A549 (cell line): Measurements from ENCODE around the gene LYST. TPM values are rescaled to one million over a fixed set of nuclear protein-coding genes. Genes with fewer than 3 reads are reported as not detected.

Experiments
- ATAC-seq, 2 experiments: fragments of 200-7000 bp in 1 of 2; fragments of >200 bp in 1 of 2; cut with Nextera tagmentation in 1 of 2; cut with Tn5 transposase in 1 of 2; 3 replicates each; pipeline versions ENCODE4 v1.8.0 to v1.9.1; 2018 to 2020; ENCODE audit warnings: mild to moderate bottlenecking in 1 of 2, moderate library complexity in 1 of 2
- CTCF ChIA-PET: fragments of 300-600 bp; sonication (Branson Sonifier 250); formaldehyde crosslinking; extraction: SDS; loops from one replicate; lab custom pipeline; 2021; ENCODE audit warnings: antibody characterized with exemption, inconsistent platforms; lab: Yijun Ruan, JAX
- POLR2A ChIA-PET: fragments of 350-600 bp; formaldehyde crosslinking; extraction: SDS; loops from one replicate; lab custom pipeline; 2021; ENCODE audit warnings: antibody characterized with exemption, inconsistent platforms; lab: Yijun Ruan, JAX
- DNase-seq, 2 experiments: peaks; one replicate each; pipeline versions ENCODE4 v3.0.0 to v3.0.0-alpha.2; 2011 to 2016; ENCODE audit warnings: low read depth in 1 of 2, low spot score in 1 of 2
- FAIRE-seq: peaks from 2 replicates; lab custom pipeline; 2011; peaks lifted over from hg19 to GRCh38; lab: Jason Lieb, UNC
- H3K27ac ChIP-seq, 2 experiments: fragments of >200 bp; sonication (Bioruptor Twin); formaldehyde crosslinking; 3 replicates each; pipeline ENCODE4 v1.5.1; 2016 to 2017
- H3K4me1 ChIP-seq: fragments of >200 bp; sonication (Bioruptor Twin); formaldehyde crosslinking; 3 replicates; pipeline ENCODE4 v1.6.1; 2016
- H3K4me2 ChIP-seq: fragments of >200 bp; sonication (Bioruptor Twin); formaldehyde crosslinking; 3 replicates; pipeline ENCODE4 v1.6.1; 2016
- H3K4me3 ChIP-seq: fragments of >200 bp; sonication (Bioruptor Twin); formaldehyde crosslinking; 3 replicates; pipeline ENCODE4 v1.5.1; 2016
- H3K9me3 ChIP-seq: fragments of >200 bp; sonication (Bioruptor Twin); formaldehyde crosslinking; 3 replicates; pipeline ENCODE4 v1.6.1; 2016
- CBX8 ChIP-seq: fragments of 200-600 bp; sonication (generic); IDR thresholded peaks from 2 replicates; pipeline ENCODE4 v1.6.1; 2016
- CEBPB ChIP-seq, 2 experiments: fragments of >200 bp in 1 of 2; sonication (Bioruptor Twin) in 1 of 2; formaldehyde crosslinking in 1 of 2; IDR thresholded peaks; 2 replicates each; pipeline ENCODE4 v1.6.1; 2012 to 2016
- CHD4 ChIP-seq: fragments of 200-600 bp; sonication (generic); IDR thresholded peaks from 2 replicates; pipeline ENCODE4 v1.6.1; 2016; ENCODE audit warnings: antibody characterized with exemption, mild to moderate bottlenecking, borderline replicate concordance
- EHMT2 ChIP-seq: fragments of 200-600 bp; sonication (generic); IDR thresholded peaks from 2 replicates; pipeline ENCODE4 v1.6.1; 2016; ENCODE audit warnings: antibody characterized with exemption, low read depth, mild to moderate bottlenecking, moderate library complexity
- ELK1 ChIP-seq: fragments of 150-350 bp; IDR thresholded peaks from 2 replicates; pipeline ENCODE4 v1.6.1; 2014; ENCODE audit warnings: low read depth, mild to moderate bottlenecking, low read length
- EP300 ChIP-seq, 2 experiments: fragments of >200 bp; sonication (Bioruptor Twin); formaldehyde crosslinking; IDR thresholded peaks; 2 replicates in 1 of 2; 3 replicates in 1 of 2; pipeline ENCODE4 v1.6.1; 2016 to 2017
- HEYL ChIP-seq: fragments of 250-450 bp; sonication (Bioruptor Pico); IDR thresholded peaks from 2 replicates; pipeline ENCODE4 v1.8.0; 2021; ENCODE audit warnings: mild to moderate bottlenecking, moderate library complexity
- JUN ChIP-seq, 2 experiments: fragments of >200 bp; sonication (Bioruptor Twin); formaldehyde crosslinking; IDR thresholded peaks; 2 replicates in 1 of 2; 3 replicates in 1 of 2; pipeline ENCODE4 v1.6.1; 2016 to 2017
- KDM1A ChIP-seq: fragments of 200-600 bp; sonication (generic); IDR thresholded peaks from 2 replicates; pipeline ENCODE4 v1.6.1; 2016; ENCODE audit warnings: low read depth, mild to moderate bottlenecking
- NPAS2 ChIP-seq: fragments of 250-450 bp; sonication (Bioruptor Pico); IDR thresholded peaks from 2 replicates; pipeline ENCODE4 v1.8.0; 2022; ENCODE audit warnings: mild to moderate bottlenecking, moderate library complexity, borderline replicate concordance
- NR3C1 ChIP-seq: fragments of >200 bp; sonication (Bioruptor Twin); formaldehyde crosslinking; IDR thresholded peaks from 3 replicates; pipeline ENCODE4 v1.6.1; 2017
- POLR2AphosphoS2 ChIP-seq: conservative IDR thresholded peaks from 2 replicates; pipeline ENCODE4 v1.6.1; 2012; ENCODE audit warnings: low read length, improper control_type of control experiment, inconsistent platforms
- RCOR1 ChIP-seq: fragments of 150-350 bp; IDR thresholded peaks from 2 replicates; pipeline ENCODE4 v1.6.1; 2014; ENCODE audit warnings: antibody characterized with exemption, low read length, low read depth
- RFX5 ChIP-seq: fragments of 450-650 bp; IDR thresholded peaks from 2 replicates; pipeline ENCODE4 v1.7.1; 2014; ENCODE audit warnings: antibody characterized with exemption, mild to moderate bottlenecking, moderate library complexity
- ZC3H11A ChIP-seq: fragments of 450-650 bp; IDR thresholded peaks from 2 replicates; pipeline ENCODE4 v1.6.1; 2014; ENCODE audit warnings: antibody characterized with exemption, mild to moderate bottlenecking
- ZFP36 ChIP-seq: fragments of 450-650 bp; IDR thresholded peaks from 2 replicates; pipeline ENCODE4 v1.6.1; 2014; ENCODE audit warnings: borderline replicate concordance; ENCODE audit not compliant: partially characterized antibody
- ZNF302 ChIP-seq: fragments of 250-450 bp; sonication (Bioruptor Pico); IDR thresholded peaks from 2 replicates; pipeline ENCODE4 v1.9.0; 2021; ENCODE audit warnings: inconsistent platforms, mild to moderate bottlenecking, moderate library complexity
- ZSCAN20 ChIP-seq: fragments of 250-450 bp; sonication (Bioruptor Pico); IDR thresholded peaks from 2 replicates; pipeline ENCODE4 v1.8.0; 2022; ENCODE audit warnings: mild to moderate bottlenecking, moderate library complexity
- WGBS: methylation state at CpG from one replicate; pipeline ENCODE4 v1.1.6; 2017; ENCODE audit errors: missing lambda C conversion rate; 5-methylcytosine and 5-hydroxymethylcytosine counted together
- polyA plus RNA-seq, 4 experiments: library from polyadenylated mRNA; depleted of rRNA in 3 of 4; stranded (reverse); fragments of >200 nt; fragmentation: RNase III in 1 of 4; extraction: RNeasy Plus Mini Kit Qiagen cat#74134 plus additional on column Dnase treatment in 1 of 4; gene quantifications; 2 replicates in 3 of 4; 3 replicates in 1 of 4; pipeline ENCODE4 v1.2.3, GENCODE V29; 2011 to 2017
- small RNA-seq, 6 experiments: library from RNA; depleted of rRNA; stranded (forward); fragments of <200 nt; gene quantifications; one replicate each; pipeline ENCODE3, GENCODE V24; 2012
- TF ChIP-seq, protein P1 (sequence below): fragments of 200-600 bp; sonication (generic); IDR thresholded peaks from 2 replicates; pipeline ENCODE4 v1.6.1; 2016; ENCODE audit warnings: antibody characterized with exemption, mild to moderate bottlenecking, moderate library complexity
- TF ChIP-seq, protein P2 (sequence below): fragments of 450-650 bp; IDR thresholded peaks from 2 replicates; pipeline ENCODE4 v1.6.1; 2014; ENCODE audit warnings: antibody characterized with exemption

Gene LYST
- polyA plus RNA-seq, 2 of the 4 experiments (the other 2 are of a cell fraction) = 2.5 to 9.4 TPM

- no peak for DNase-seq
- CTCF ChIA-PET = interaction anchor here (0.6 to 1.8 kb wide), 8 partner anchors 11 to 358 kb away, joined by 3 to 8 read pairs (median 4); no protein-coding TSS in a partner anchor
- no peak for ATAC-seq
- Histone ChIP-seq H3K4me3 (no peak overlapping the region), H3K9me3 (no peaks in the 10 kb centered on the region), H3K4me2 (no peak overlapping the region)
- FAIRE-seq = no peak
- 49% methylated on average over 2 of the region's 2 CpGs for WGBS
- TF ChIP-seq POLR2AphosphoS2 (no peak), NR3C1 (no peak), KDM1A (no peak), HEYL (no peak), NPAS2 (no peak), ZFP36 (no peak), JUN (IDR thresholded peaks at IDR 0.05) (no peak), ZC3H11A (no peak)
- TF ChIP-seq, protein P1, sequence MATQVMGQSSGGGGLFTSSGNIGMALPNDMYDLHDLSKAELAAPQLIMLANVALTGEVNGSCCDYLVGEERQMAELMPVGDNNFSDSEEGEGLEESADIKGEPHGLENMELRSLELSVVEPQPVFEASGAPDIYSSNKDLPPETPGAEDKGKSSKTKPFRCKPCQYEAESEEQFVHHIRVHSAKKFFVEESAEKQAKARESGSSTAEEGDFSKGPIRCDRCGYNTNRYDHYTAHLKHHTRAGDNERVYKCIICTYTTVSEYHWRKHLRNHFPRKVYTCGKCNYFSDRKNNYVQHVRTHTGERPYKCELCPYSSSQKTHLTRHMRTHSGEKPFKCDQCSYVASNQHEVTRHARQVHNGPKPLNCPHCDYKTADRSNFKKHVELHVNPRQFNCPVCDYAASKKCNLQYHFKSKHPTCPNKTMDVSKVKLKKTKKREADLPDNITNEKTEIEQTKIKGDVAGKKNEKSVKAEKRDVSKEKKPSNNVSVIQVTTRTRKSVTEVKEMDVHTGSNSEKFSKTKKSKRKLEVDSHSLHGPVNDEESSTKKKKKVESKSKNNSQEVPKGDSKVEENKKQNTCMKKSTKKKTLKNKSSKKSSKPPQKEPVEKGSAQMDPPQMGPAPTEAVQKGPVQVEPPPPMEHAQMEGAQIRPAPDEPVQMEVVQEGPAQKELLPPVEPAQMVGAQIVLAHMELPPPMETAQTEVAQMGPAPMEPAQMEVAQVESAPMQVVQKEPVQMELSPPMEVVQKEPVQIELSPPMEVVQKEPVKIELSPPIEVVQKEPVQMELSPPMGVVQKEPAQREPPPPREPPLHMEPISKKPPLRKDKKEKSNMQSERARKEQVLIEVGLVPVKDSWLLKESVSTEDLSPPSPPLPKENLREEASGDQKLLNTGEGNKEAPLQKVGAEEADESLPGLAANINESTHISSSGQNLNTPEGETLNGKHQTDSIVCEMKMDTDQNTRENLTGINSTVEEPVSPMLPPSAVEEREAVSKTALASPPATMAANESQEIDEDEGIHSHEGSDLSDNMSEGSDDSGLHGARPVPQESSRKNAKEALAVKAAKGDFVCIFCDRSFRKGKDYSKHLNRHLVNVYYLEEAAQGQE = no peak
- TF ChIP-seq, all 56 proteins: peak for 0
- Histone ChIP-seq H3K4me1 (0 out of 3 replicates have a peak, but pooled peaks cover 4% of the 10 kb centered on the region), H3K27ac (no peak overlapping the region)
- POLR2A ChIA-PET = no interaction called here
Observed at GRCh38 chr1:235613602-235614001, 253.1 kb downstream of the LYST start.

- no peak overlapping the region for H3K27ac ChIP-seq
- ATAC-seq (no peak), FAIRE-seq (no peak), DNase-seq (no peak)
- ChIA-PET POLR2A (no interaction called here), CTCF (interaction anchor here (1.3 to 1.8 kb wide), 3 partner anchors 12 to 171 kb away, joined by 3 to 8 read pairs (median 3); no protein-coding TSS in a partner anchor)
- H3K4me3 ChIP-seq = no peak overlapping the region
- no peak for TF ChIP-seq CEBPB (IDR thresholded peaks at IDR 0.05)
- TF ChIP-seq RCOR1 = no peak
- TF ChIP-seq EHMT2 = no peak
- no peak for TF ChIP-seq EP300 (IDR thresholded peaks at IDR 0.05)
- no peak for TF ChIP-seq ELK1
- TF ChIP-seq CHD4 = no peak
- no peak for TF ChIP-seq RFX5
- TF ChIP-seq, protein P2, sequence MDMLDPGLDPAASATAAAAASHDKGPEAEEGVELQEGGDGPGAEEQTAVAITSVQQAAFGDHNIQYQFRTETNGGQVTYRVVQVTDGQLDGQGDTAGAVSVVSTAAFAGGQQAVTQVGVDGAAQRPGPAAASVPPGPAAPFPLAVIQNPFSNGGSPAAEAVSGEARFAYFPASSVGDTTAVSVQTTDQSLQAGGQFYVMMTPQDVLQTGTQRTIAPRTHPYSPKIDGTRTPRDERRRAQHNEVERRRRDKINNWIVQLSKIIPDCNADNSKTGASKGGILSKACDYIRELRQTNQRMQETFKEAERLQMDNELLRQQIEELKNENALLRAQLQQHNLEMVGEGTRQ = no peak
- no peak for TF ChIP-seq CBX8
- TF ChIP-seq ZSCAN20 (CRISPR knock-in tag) = no peak
- TF ChIP-seq ZNF302 (CRISPR knock-in tag) = no peak
- no peak overlapping the region for H3K4me2 ChIP-seq
- H3K4me1 ChIP-seq = no peaks in the 10 kb centered on the region
- H3K9me3 ChIP-seq = no peaks in the 10 kb centered on the region
- 70% methylated on average over 3 of the region's 3 CpGs for WGBS
Observed at GRCh38 chr1:235612761-235613160, 253.9 kb downstream of the LYST start.

Small RNAs within 50 kb of the gene (small RNA-seq; reads per million reads assigned to genes)
- gene MIR1537 (0.08 to 130 (median 9.5) reads per million in 6 experiments), gene RNU6-968P (0 to 0.19 (median 0) reads per million in 6 experiments)

Other genes with a start within 250 kb of the LYST start
- 16.3 and 18.7 TPM in 2 replicates for gene GNG4, start 217.1 kb downstream of the LYST start, polyA plus RNA-seq (2011; rRNA removed)
- 8.1 to 10.5 TPM (median 9.9 TPM) in 3 replicates for gene GNG4, start 217.1 kb downstream of the LYST start, polyA plus RNA-seq (2017; fragmentation: RNase III; extraction: RNeasy Plus Mini Kit Qiagen cat#74134 plus additional on column Dnase treatment)
- 9.9 and 10.5 TPM in 2 replicates for gene NID1, start 198.2 kb upstream of the LYST start, polyA plus RNA-seq (2011; rRNA removed)
- 4.6 to 7.1 TPM (median 6.8 TPM) in 3 replicates for gene NID1, start 198.2 kb upstream of the LYST start, polyA plus RNA-seq (2017; fragmentation: RNase III; extraction: RNeasy Plus Mini Kit Qiagen cat#74134 plus additional on column Dnase treatment)